ENCODE measurements around the gene POMP.
"Not testable (repeated sequence)": the region's sequence is repeated elsewhere in the genome, so short reads cannot be mapped to it uniquely, and the experiment has no call there.

POMP gene

DNA sequence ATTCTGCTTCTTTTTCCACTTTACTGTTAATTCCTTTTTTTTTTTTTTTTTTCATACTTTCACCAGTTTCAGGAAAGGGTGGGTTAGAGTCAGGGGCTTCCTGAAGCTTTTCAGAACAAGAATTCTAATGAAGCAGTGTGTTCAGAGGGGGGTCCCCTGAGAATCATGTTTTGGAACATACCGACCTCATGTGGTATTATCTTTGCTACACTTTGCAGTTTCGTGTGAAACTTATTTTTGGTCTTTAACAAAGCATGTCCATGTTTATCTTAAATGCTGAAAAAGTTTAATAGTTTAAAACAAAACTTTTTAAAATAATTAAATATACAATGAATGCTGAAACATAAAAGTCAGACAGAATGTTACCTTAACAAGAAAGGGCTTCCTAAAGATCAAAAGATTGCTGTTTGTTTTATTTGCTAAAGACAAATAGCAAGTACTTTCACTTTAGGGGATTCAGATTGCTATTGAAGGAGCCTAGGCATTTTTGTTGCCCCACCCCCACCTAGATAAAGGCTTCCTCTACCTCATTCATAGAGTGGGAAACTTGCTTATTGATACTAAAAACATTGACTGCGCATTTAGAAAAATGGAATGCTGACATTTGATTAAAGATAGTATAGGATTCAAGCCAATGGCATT lies 21.1 kb upstream of the POMP start:
- no peak for DNase-seq (ENCODE audit: low spot score)

GRCh38 chr13:28638756-28639155 lies 20.2 kb upstream of the POMP start:
- DNase-seq (ENCODE audit: low spot score), result no peak

GRCh38 chr13:28640861-28641599 lies 17.9 kb upstream of the POMP start:
- no peak for DNase-seq (ENCODE audit: low spot score)

DNA sequence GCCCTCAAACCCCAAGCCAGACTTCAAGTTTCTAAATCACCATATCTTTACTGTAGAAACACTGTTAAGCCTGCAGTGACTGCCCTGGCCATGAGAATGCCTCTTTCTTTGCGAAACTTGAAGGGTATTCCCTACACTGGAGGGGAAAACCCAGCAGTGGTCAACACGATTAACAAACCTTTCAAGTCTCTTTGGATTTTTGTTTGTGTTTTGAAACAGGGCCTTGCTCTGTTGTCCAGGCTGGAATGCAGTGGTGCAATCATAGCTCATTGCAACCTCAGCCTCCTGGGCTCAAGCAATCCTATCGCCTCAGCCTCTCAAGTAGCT lies 17.4 kb upstream of the POMP start:
- no peak for DNase-seq (ENCODE audit: low spot score)

DNA sequence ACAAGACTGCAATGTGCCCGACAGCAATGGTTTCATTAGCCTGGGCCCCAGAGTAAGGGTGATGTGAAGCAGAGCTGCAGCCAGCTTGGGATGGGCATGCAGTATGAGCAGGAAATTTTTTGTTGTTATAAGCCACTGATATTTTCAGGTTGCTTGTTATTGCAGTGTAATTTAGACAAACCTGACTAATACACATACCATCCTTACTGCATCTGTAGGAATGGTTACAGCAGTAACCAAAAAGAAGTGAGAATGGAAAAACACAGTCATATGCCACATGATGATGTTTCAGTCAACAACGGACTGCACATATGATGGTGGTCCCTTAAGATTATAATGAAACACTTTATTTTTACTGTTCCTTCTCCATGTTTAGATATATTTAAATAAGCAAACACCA lies 8.6 kb upstream of the POMP start:
- peak; percentile 23 for DNase-seq (ENCODE audit: low spot score)

DNA sequence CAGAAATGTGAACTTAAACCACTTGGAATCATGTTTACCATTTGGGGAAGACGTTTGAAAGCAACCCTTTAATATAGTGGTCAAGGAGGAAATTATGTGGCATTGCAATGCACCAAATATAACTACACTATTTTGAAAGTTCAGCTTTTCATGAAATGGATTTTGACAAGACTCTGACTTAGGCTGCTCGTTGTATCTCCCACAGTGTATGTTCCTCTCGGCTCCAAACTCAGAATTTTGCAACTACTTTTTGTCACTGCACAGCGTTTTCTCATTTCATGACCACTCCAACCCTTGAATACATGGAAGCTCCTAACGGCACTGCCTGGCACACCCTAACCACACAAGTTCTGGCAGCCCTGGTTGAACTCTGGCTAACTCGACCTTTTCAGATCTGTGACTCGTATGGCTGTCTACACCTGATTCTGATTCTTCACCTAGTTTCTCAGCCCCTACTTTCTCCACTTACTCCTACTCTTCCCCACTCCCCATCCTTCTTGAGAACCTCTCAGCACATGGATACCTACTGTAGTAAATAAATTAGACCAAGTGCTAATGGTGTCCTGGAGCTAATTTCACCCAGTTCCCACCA lies 7.0 kb upstream of the POMP start:
- DNase-seq (ENCODE audit: low spot score), result no peak

- DNase-seq (ENCODE audit: low spot score), result no peak
Measured at GRCh38 chr13:28653111-28653510, 5.8 kb upstream of the POMP start.

DNA sequence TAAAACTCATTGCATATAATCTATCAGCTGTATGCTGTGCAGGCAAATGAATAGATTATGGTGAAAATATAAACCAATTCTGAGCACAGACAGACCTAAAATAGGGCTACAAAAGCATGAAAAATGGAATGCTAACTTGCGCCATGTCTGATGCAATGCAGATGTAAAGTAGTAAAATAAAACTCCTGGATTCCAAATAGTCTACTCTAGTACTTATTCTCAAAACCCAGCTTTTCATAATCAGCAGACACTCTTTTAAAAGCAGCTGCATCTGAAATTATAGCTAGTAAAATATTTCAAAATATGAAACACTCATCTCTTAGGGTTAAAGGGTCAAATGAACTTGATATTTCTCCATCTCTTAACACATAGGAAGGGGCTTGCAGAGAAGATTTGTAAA lies 4.7 kb upstream of the POMP start:
- DNase-seq (ENCODE audit: low spot score), result no peak

DNA sequence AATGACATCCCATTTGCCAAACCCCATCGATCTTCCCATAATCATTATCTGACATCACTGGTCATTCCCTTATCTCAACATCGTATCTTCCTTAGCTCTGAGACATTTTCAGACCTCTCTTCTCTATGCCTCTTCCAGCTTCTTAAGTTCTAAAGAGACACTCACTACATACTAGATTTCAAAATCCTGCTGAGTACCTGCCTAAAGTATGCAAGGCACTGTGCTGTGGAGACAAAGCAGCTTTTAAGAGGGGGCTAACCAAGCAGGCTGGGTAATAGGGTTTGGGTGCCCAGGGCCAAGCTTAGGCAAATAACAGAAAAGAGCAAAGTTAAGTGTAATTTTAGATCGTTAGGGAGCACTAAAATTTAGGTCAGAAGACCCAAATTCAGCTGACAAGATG lies 3.4 kb upstream of the POMP start:
- peak; percentile 22 for DNase-seq (ENCODE audit: low spot score)

- DNase-seq (ENCODE audit: low spot score), result peak; percentile 17
Measured at GRCh38 chr13:28657784-28658538, 969 bp upstream of the POMP start.

DNA sequence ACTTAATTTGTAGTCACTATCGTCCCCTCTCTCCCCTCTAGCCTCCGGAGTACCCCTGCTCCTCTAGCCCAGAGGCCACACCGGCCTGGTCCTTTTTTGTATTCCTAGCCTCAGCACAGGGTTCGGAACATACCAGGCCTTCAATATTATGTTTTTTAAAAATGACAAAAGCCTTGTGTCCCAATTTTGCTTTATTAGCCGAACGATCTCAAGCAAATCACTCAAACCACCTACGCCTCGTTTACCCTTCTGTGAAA lies 463 bp upstream of the POMP start:
- no peak for DNase-seq (ENCODE audit: low spot score)

GRCh38 chr13:28659621-28659970 lies 666 bp downstream of the POMP start:
- DNase-seq (ENCODE audit: low spot score), result peak; percentile 41

GRCh38 chr13:28666897-28667488 lies 8.1 kb downstream of the POMP start:
- no peak for DNase-seq (ENCODE audit: low spot score)

DNA sequence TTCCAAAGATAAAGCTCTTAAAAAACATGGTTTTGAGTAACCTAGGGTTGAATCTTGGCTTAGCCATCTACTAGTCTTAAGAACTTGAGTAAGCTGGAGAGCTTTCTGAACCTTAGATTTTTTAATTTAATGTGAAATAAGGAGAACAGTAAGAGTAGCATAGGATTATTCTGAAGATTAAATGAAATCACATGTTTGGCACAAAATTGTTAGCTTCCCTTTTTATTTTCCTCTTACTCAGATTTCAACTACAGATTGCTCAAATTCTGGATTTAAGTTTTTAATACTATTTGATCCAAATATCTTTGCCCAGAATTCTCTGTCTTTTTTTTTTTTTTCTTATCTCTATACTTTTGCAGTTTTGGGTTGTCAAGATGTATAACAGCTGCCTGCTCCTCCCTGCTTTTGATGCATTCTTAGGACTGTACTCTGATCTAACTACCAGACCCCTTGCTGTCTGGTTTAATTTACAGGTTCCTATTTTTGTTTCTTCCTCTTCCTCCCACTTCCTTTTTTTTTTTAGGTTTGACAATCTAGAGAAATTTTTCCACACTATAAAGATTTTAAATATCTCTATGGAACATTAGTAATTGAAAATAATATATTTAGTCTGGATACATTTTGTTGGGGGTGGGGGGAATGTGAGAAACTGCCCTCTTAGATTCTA lies 12.3 kb downstream of the POMP start:
- no peak for DNase-seq (ENCODE audit: low spot score)

- DNase-seq (ENCODE audit: low spot score), result no peak
Measured at GRCh38 chr13:28678809-28679208, 19.9 kb downstream of the POMP start.

DNA sequence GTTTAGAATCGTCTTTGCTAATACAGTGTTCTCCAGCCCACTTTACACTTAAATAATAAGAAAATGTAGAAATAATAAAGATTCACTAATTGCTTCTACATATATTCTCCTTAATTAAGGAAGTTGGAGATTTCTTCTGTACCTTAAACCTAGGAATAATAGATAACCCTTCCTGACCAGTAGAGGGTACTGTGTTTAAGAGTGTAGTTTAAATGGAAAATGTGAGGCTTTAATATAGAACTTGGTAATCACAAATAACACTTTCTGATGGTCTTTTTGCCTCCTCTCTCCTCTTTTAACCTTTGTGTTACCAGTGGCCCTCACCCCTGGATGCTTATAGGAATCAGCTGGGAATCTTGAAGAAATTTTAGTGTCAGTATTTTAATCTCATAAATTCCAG lies 20.7 kb downstream of the POMP start:
- DNase-seq (ENCODE audit: low spot score), result peak; percentile 20

DNA sequence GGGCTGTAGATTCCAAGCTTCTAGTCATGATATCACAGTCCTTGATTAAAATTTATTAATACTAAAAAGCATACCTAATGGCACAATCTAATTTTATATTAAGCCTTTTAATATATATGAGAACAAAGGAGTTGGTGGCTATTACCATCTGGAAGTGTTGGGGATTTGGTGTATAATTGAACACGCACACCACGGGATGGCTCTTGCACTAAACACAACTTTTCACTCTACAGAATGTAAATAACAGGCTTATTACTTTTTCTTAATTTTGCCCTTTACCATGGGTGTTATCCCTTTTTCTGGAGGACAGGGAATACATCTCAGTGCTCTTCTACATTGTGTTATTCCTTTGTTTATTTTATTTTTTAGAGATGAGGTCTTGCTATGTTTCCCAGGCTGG lies 21.6 kb downstream of the POMP start:
- DNase-seq (ENCODE audit: low spot score), result no peak

DNA sequence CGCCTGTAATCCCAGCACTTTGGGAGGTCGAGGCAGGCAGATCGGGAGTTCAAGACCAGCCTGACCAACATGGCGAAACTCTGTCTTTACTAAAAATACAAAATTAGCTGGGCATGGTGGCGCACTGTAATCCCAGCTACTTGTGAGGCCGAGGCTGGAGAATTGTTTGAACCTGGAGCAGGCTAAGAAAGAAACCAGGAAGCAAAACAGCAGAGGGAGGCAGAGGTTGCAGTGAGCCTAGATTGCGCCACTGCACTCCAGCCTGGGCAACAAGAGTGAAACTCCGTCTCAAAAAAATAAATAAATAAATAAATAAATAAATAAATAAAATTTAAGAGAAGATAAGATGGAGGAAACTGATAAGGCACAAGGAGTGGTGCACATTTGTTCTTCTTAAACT lies 24.2 kb downstream of the POMP start:
- not testable (repeated sequence) for DNase-seq (ENCODE audit: low spot score)

DNA sequence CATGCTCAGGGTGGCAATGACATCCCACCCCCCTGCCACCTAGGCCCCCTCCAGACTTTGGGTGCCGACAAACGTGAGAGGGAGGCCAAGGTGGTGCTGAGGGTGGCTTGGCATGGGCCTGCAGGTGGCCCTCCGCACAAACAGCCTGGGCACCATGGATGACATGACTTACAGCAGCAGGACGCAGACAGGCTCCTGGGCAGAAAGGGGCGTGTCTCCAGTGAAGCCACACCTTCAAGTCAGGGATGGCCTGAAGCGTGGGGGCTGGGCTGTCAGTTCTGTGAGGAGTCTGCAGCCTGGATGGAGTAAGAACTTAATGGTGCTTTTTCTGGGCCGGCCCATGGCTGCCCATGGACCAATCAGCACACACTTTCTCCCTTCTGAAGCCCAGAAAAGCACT lies 25.3 kb downstream of the POMP start:
- no peak for DNase-seq (ENCODE audit: low spot score)

DNA sequence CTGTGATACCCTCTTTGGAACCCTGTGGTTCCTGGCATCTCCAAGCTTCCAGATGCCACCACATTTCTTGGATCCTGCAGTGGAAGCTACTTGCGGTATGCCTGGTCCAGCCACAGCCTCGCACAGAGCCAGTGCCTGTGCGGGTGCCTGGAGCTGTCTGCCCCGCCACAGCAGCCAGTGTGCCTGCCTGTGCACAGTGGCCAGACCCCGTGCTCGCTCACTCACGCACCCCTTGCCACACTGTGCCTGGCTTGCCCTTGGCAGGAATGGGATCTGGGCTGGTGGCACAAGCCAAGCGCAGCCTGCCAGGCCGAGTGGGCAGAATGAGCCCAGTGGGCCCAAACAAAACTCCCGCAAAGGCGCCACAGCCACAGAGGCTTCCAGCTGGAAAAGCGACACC lies 26.2 kb downstream of the POMP start:
- no peak for DNase-seq (ENCODE audit: low spot score)

- no peak for DNase-seq (ENCODE audit: low spot score)
Measured at GRCh38 chr13:28685892-28686291, 27.0 kb downstream of the POMP start.
